Thyroid gland (tissue), 4 donors: ENCODE measurements around the gene PCDH15.

ENCODE experiments used
- POLR2A ChIP-seq, 2 donors: fragments of 450-650 bp; IDR thresholded peaks; one replicate each; pipeline ENCODE4 v1.6.1; 2017; ENCODE audit warnings: antibody characterized with exemption in 2 of 2, mild to moderate bottlenecking in 2 of 2, moderate library complexity in 1 of 2
- TF ChIP-seq, protein P1 (sequence below), 6 experiments: fragments of 200-600 bp in 3 of 6; fragments of 450-650 bp in 3 of 6; sonication (generic) in 3 of 6; IDR thresholded peaks; one replicate each; pipeline ENCODE4 v1.5.1; 2016 to 2019; ENCODE audit warnings: antibody characterized with exemption in 6 of 6, mild to moderate bottlenecking in 2 of 6, inconsistent platforms in 1 of 6, moderate library complexity in 1 of 6

GRCh38 chr10:54096892-54097291 is 704.1 kb downstream of the PCDH15 start:
- TF ChIP-seq, protein P1, sequence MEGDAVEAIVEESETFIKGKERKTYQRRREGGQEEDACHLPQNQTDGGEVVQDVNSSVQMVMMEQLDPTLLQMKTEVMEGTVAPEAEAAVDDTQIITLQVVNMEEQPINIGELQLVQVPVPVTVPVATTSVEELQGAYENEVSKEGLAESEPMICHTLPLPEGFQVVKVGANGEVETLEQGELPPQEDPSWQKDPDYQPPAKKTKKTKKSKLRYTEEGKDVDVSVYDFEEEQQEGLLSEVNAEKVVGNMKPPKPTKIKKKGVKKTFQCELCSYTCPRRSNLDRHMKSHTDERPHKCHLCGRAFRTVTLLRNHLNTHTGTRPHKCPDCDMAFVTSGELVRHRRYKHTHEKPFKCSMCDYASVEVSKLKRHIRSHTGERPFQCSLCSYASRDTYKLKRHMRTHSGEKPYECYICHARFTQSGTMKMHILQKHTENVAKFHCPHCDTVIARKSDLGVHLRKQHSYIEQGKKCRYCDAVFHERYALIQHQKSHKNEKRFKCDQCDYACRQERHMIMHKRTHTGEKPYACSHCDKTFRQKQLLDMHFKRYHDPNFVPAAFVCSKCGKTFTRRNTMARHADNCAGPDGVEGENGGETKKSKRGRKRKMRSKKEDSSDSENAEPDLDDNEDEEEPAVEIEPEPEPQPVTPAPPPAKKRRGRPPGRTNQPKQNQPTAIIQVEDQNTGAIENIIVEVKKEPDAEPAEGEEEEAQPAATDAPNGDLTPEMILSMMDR (IDR thresholded peaks at IDR 0.05) = no peak
- TF ChIP-seq POLR2A (IDR thresholded peaks at IDR 0.05) = no peak
